GM23338 (cell line): ENCODE results near the gene ALOX5AP. TPM values are rescaled to one million over a fixed set of nuclear protein-coding genes. Genes with fewer than 3 reads are reported as not detected.

Experiments used
- ATAC-seq: fragments of 200-7000 bp; cut with Tn5 transposase; 3 replicates; pipeline ENCODE4 v1.9.1; 2020
- DNase-seq: peaks from one replicate; pipeline ENCODE4 v3.0.0-alpha.2; 2015; ENCODE audit warnings: low spot score
- H2AFZ ChIP-seq: fragments of 200-600 bp; sonication (generic); 2 replicates; pipeline ENCODE4 v1.8.0; 2016; ENCODE audit warnings: antibody characterized with exemption, mild to moderate bottlenecking, moderate library complexity
- H3F3A ChIP-seq: fragments of 200-600 bp; sonication (generic); replicated peaks from 2 replicates; pipeline ENCODE4 v1.8.0; 2017; ENCODE audit warnings: antibody characterized with exemption, mixed run types, low read depth
- H3K27ac ChIP-seq: fragments of 200-600 bp; sonication (generic); 2 replicates; pipeline ENCODE4 v1.6.1; 2016; ENCODE audit warnings: low read depth
- H3K27me3 ChIP-seq: fragments of 200-600 bp; sonication (generic); 2 replicates; pipeline ENCODE4 v1.8.0; 2016; ENCODE audit warnings: mild to moderate bottlenecking, mixed run types, moderate library complexity; ENCODE audit not compliant: insufficient read depth
- H3K36me3 ChIP-seq: fragments of 200-600 bp; sonication (generic); 2 replicates; pipeline ENCODE4 v1.8.0; 2016; ENCODE audit warnings: mild to moderate bottlenecking; ENCODE audit not compliant: insufficient read depth
- H3K4me1 ChIP-seq: fragments of 200-600 bp; sonication (generic); 2 replicates; pipeline ENCODE4 v1.8.0; 2016; ENCODE audit warnings: mild to moderate bottlenecking, moderate library complexity; ENCODE audit not compliant: insufficient read depth
- H3K4me2 ChIP-seq: fragments of 200-600 bp; sonication (generic); 2 replicates; pipeline ENCODE4 v1.7.1; 2017; ENCODE audit warnings: mixed run types
- H3K4me3 ChIP-seq: fragments of 200-600 bp; sonication (generic); 2 replicates; pipeline ENCODE4 v1.6.1; 2016; ENCODE audit warnings: mixed run types
- H3K79me2 ChIP-seq: fragments of 200-600 bp; sonication (generic); replicated peaks from 2 replicates; pipeline ENCODE4 v1.8.0; 2017; ENCODE audit warnings: mild to moderate bottlenecking; ENCODE audit not compliant: insufficient read depth
- H3K9me2 ChIP-seq: fragments of 200-600 bp; sonication (generic); 2 replicates; pipeline ENCODE4 v1.8.0; 2017; ENCODE audit not compliant: insufficient read depth
- H4K20me1 ChIP-seq: fragments of 200-600 bp; sonication (generic); replicated peaks from 2 replicates; pipeline ENCODE4 v1.8.0; 2017; ENCODE audit warnings: mild to moderate bottlenecking; ENCODE audit not compliant: insufficient read depth
- H3K27ac Mint-ChIP-seq: 2 replicates; pipeline ENCODE4 v1.8.0; 2020; ENCODE audit warnings: inconsistent platforms, mild to moderate bottlenecking, moderate library complexity, mixed read lengths
- H3K27me3 Mint-ChIP-seq: 3 replicates; pipeline ENCODE4 v1.8.0; 2022; ENCODE audit warnings: low read depth, mild to moderate bottlenecking, moderate library complexity, mixed read lengths, inconsistent platforms; ENCODE audit not compliant: insufficient read depth, poor library complexity
- H3K36me3 Mint-ChIP-seq: 3 replicates; pipeline ENCODE4 v1.8.0; 2021; ENCODE audit warnings: low read depth, mild to moderate bottlenecking, inconsistent platforms, moderate library complexity, mixed read lengths
- H3K4me1 Mint-ChIP-seq: 3 replicates; pipeline ENCODE4 v1.8.0; 2020; ENCODE audit warnings: mild to moderate bottlenecking, inconsistent platforms, mixed read lengths
- H3K4me3 Mint-ChIP-seq: 3 replicates; pipeline ENCODE4 v1.8.0; 2021; ENCODE audit warnings: moderate library complexity, mild to moderate bottlenecking, inconsistent platforms, mixed read lengths
- H3K9me3 Mint-ChIP-seq: 3 replicates; pipeline ENCODE4 v1.8.0; 2020; ENCODE audit warnings: moderate library complexity, mild to moderate bottlenecking, inconsistent platforms, mixed read lengths
- CREB1 ChIP-seq: fragments of 250-450 bp; sonication (Bioruptor Pico); IDR thresholded peaks from 2 replicates; pipeline ENCODE4 v1.5.0; 2020; ENCODE audit warnings: low read depth, mild to moderate bottlenecking, moderate library complexity
- CTCF ChIP-seq, 2 experiments: fragments of 200-600 bp in 1 of 2; sonication (generic) in 1 of 2; conservative IDR thresholded peaks; 2 replicates each; pipeline versions ENCODE4 v1.5.1 to v1.6.1; 2016 to 2017; ENCODE audit warnings: antibody characterized with exemption in 2 of 2, low read depth in 2 of 2, mild to moderate bottlenecking in 2 of 2, moderate library complexity in 1 of 2
- ETS1 ChIP-seq: IDR thresholded peaks from 2 replicates; pipeline ENCODE4 v1.6.1; 2016; ENCODE audit warnings: antibody characterized with exemption
- EZH2phosphoT487 ChIP-seq: fragments of 200-600 bp; sonication (generic); IDR thresholded peaks from one replicate; pipeline ENCODE4 v1.8.1; 2018; ENCODE audit warnings: antibody characterized with exemption; ENCODE audit not compliant: unreplicated experiment
- JUNB ChIP-seq: IDR thresholded peaks from one replicate; pipeline ENCODE4 v1.6.1; 2016; ENCODE audit warnings: antibody characterized with exemption; ENCODE audit not compliant: unreplicated experiment
- NANOG ChIP-seq: IDR thresholded peaks from 2 replicates; pipeline ENCODE4 v1.6.1; 2016; ENCODE audit warnings: antibody characterized with exemption, borderline replicate concordance
- POLR2AphosphoS5 ChIP-seq: IDR thresholded peaks from 2 replicates; pipeline ENCODE4 v1.6.1; 2016; ENCODE audit warnings: antibody characterized with exemption, low read depth
- STAT1 ChIP-seq: IDR thresholded peaks from one replicate; pipeline ENCODE4 v1.6.1; 2016; ENCODE audit warnings: antibody characterized with exemption; ENCODE audit not compliant: unreplicated experiment
- ZNF114 ChIP-seq: fragments of 250-450 bp; sonication (Bioruptor Pico); IDR thresholded peaks from 2 replicates; pipeline ENCODE4 v1.5.0; 2020; ENCODE audit warnings: mild to moderate bottlenecking, moderate library complexity
- ZNF331 ChIP-seq: fragments of 250-450 bp; sonication (Bioruptor Pico); IDR thresholded peaks from 2 replicates; pipeline ENCODE4 v1.5.0; 2020; ENCODE audit warnings: low read depth, mild to moderate bottlenecking, moderate library complexity
- ZNF462 ChIP-seq: fragments of 250-450 bp; sonication (Bioruptor Pico); IDR thresholded peaks from 2 replicates; pipeline ENCODE4 v1.5.0; 2020; ENCODE audit warnings: mild to moderate bottlenecking, moderate library complexity
- polyA plus RNA-seq: library from polyadenylated mRNA; unstranded; fragments of >200 nt; fragmentation: Nextera tagmentation; extraction: Ambion mirVana; gene quantifications from 2 replicates; pipeline ENCODE4 v1.2.1, GENCODE V29; 2016
- total RNA-seq: library from RNA; depleted of rRNA; stranded (reverse); fragments of >200 nt; shearing (Covaris generic); gene quantifications from 2 replicates; pipeline ENCODE4 v1.2.3, GENCODE V29; 2014

Gene ALOX5AP
- total and polyA plus RNA-seq, 2 experiments from 2014 or later, result 0.23 TPM; not detected in 1

GRCh38 chr13:30798776-30799355 is 63.5 kb downstream of the ALOX5AP start:
- no peaks in the 10 kb centered on the region for H3K36me3 ChIP-seq
- ATAC-seq, result no peak
- no peaks in the 10 kb centered on the region for H3K79me2 ChIP-seq
- H3K27me3 Mint-ChIP-seq, result peaks cover 6% of the 10 kb centered on the region
- no peaks in the 10 kb centered on the region for H3F3A ChIP-seq
- no peak overlapping the region for H3K4me3 Mint-ChIP-seq
- H3K4me2 ChIP-seq, result no peak overlapping the region
- no peak overlapping the region for H3K4me3 ChIP-seq
- no peaks in the 10 kb centered on the region for H3K9me3 Mint-ChIP-seq
- TF ChIP-seq CREB1 (CRISPR knock-in tag), result no peak
- no peaks in the 10 kb centered on the region for H3K9me2 ChIP-seq
- no peak for DNase-seq
- H2AFZ ChIP-seq, result peak overlapping the region; percentile 23; the same call in 1 of the 2 replicates
- peaks cover 18% of the 10 kb centered on the region for H3K4me1 Mint-ChIP-seq
- no peaks in the 10 kb centered on the region; the same call in 1 of the 2 replicates for H3K4me1 ChIP-seq
- no peak overlapping the region for H3K27ac Mint-ChIP-seq
- no peaks in the 10 kb centered on the region for H3K27me3 ChIP-seq
- H3K36me3 Mint-ChIP-seq, result no peaks in the 10 kb centered on the region
- no peak overlapping the region for H3K27ac ChIP-seq
- no peaks in the 10 kb centered on the region for H4K20me1 ChIP-seq

GRCh38 chr13:30799356-30799824 is 64.0 kb downstream of the ALOX5AP start:
- TF ChIP-seq JUNB, result no peak
- no peak for TF ChIP-seq CTCF (conservative IDR thresholded peaks at IDR 0.05; ENCODE audit: low read depth in 2 of 2)
- TF ChIP-seq ETS1, result no peak
- no peak for TF ChIP-seq NANOG
- TF ChIP-seq ZNF331 (CRISPR knock-in tag), result no peak
- no peak for TF ChIP-seq POLR2AphosphoS5
- no peak for TF ChIP-seq ZNF114 (CRISPR knock-in tag)
- no peak for TF ChIP-seq STAT1
- no peak for TF ChIP-seq EZH2phosphoT487
- no peak for TF ChIP-seq CREB1 (CRISPR knock-in tag)
- TF ChIP-seq ZNF462, result no peak
- peak; percentile 30 for DNase-seq
- no peaks in the 10 kb centered on the region for H3K36me3 ChIP-seq
- Mint-ChIP-seq H3K4me3 (no peak overlapping the region), H3K4me1 (peaks cover 18% of the 10 kb centered on the region), H3K9me3 (no peaks in the 10 kb centered on the region), H3K36me3 (no peaks in the 10 kb centered on the region), H3K27me3 (peaks cover 6% of the 10 kb centered on the region), H3K27ac (peak overlapping the region; percentile 33; the same call in 1 of the 2 replicates)
- no peak overlapping the region for H3K4me3 ChIP-seq
- H3K27ac ChIP-seq, result no peak overlapping the region
- H3F3A ChIP-seq, result no peaks in the 10 kb centered on the region
- H2AFZ ChIP-seq, result no peak overlapping the region; the same call in 1 of the 2 replicates
- peak; percentile 20 for ATAC-seq
- no peaks in the 10 kb centered on the region for H3K9me2 ChIP-seq
- no peaks in the 10 kb centered on the region; the same call in 1 of the 2 replicates for H3K4me1 ChIP-seq
- no peaks in the 10 kb centered on the region for H3K27me3 ChIP-seq
- H4K20me1 ChIP-seq, result no peaks in the 10 kb centered on the region
- H3K79me2 ChIP-seq, result no peaks in the 10 kb centered on the region
- no peak overlapping the region for H3K4me2 ChIP-seq
